ENCODE data around the gene ADAMTSL4. TPM values are rescaled to one million over a fixed set of nuclear protein-coding genes. Genes with fewer than 3 reads are reported as not detected.
"Not testable (repeated sequence)": the region's sequence is repeated elsewhere in the genome, so short reads cannot be mapped to it uniquely, and the experiment has no call there.

The ADAMTSL4 gene
- polyA plus RNA-seq, 3 donors: 12.8 to 17.9 (median 16.9) TPM

DNA sequence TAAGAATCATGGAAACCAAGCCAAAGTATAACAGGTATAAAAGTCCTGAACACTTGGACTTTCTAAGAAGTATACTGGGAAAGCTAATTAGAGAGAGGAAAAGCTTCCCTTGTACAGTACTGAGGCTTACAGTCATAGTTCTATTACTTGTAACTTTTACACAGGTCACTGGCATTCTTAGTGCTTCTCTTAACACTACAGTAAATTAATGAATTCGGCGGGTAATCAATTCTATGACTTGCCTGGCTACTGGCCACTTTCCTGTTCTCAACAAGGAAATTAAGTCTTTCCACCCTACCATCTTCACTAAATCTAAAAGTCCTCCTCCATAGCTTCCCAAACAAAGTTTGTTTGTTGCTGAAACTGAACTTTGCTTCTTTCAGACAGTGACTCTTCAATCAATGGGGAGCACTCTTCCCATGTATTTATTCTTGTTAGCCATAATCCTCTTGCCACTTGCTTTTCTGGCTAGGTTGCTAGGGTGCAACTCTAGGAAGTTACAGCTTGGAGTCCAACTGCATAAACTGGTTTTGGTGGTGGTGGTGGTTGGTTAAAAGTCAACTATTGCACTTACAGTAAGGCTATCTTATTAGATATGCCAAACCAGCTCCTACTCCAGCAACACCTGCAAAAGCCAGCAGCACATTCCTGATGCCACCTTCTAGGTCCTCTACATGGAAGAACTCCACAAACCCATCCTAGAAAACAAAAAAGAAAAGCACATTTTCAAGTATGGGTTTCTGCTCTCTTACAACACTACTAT lies 27.8 kb downstream of the ADAMTSL4 start:
- no peak for DNase-seq (ENCODE audit: extremely low read depth in 1 of 11, low read depth in 9 of 11, low spot score in 4 of 11)

DNA sequence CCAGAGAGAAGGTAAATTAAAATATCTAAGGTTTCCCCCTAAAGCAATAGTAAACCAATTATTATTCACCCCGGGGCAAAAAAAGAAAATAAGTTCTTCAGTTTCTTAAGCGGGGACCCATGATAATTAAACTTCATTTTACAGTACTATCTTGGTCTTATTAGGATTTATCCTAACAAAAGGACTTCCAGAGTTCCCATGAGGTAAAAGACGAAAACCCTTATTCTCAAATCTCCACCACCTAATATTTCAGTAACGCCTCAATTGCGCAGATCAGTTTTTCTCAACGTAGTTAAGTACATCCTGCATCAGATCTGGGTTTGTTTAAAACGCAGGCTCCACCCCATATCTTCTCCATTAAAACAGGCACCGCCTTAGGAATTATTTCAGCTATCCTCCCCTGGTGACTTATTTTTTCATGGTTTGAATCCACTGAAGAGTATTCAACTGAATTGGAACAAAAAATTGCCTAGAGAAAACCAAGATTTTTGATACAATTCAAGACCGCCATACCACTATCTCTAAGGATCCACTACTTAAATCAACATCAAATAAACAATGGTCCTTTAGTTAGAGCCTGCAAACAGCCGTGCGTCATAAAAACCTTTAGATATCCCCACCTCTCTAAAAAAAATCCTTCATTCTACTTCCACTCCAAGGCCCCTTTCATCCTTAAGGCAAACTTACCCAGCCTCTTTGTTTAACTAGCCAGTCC lies 28.5 kb downstream of the ADAMTSL4 start:
- no peak for DNase-seq (ENCODE audit: extremely low read depth in 1 of 11, low read depth in 9 of 11, low spot score in 4 of 11)

DNA sequence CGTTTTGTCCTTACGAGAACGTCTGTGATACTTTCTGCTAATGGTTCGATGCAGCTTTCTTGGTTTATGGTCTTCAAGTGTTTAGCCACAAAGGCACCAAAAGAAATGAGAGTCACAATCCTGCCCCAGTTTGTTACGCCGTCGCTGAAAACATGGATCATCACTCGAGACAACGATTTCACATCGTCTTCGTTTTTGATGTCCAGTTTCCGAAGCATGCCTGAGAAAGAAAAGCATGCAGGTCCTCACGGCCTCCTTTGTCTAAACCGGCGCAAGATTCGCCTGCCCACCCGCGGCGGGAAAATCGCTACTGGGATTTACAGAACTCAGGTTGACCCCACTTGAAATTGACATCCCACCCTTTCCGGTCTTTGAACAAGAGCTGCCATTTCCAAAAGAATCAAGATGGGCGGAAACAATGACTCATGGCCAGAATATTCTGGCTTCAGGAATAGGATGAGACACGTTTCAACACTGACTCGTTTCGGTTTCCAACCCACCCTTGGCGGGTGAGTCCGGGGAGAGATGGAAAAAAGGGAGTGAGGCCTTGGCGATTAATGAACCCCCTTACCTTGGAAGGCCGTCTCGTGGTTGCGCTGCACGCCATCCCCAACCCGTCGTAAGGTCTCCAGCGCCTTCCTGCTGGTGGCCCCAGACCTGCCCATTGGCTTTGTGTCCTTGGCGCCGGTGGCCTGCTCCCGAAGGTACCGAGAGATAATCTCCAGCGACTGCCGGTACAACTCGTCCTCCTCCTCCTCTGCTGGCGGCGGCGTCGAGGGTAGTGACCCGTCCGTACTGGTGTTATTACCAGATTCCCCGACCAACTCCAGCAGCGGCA lies 29.3 kb downstream of the ADAMTSL4 start:
- peak in 7 of 11 donors; percentile 40 to 74 (median 62) for DNase-seq (ENCODE audit: extremely low read depth in 1 of 11, low read depth in 9 of 11, low spot score in 4 of 11)

DNA sequence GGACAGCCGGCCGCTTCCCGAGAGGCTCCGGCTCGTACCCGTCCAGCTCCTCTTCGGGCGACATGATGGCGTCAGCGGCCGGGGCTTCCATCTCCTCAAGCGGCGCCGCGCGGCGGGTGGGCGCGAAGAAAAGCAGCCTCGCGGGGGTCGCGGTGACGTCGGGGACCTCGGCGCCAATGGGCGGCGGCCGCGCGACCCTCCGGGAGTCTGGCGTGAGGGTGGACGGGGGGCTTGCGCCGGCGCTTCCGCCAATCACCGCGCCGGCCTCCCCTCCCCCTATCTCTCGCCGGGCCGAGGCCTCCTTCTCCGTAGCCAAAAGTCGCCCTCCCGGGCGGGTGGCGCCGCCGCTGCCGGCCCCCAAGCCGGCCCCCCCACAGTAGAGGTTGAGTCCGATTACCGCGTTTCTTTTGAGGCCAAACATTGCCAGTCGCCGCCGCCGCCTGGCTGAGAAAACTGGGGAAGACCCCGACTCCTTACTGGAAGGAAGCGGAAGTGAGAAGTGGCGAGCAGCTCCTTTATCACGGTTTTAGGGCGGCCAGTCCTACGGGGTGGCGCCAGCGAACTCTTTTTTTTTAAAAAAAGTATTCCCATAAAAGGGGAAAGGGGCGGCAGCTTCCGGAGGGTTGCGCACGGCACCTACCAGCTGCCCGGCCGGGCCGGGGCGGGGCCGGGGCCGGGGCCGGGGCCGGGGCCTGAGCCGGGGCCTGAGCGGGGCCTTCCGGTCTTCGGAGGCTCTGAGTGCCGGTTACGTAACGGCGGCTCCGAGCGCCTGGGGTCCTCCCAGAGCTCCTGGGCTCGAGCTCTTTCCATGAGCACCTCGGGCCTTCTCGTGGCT lies 30.1 kb downstream of the ADAMTSL4 start, which contains the start of gene MCL1:
Gene MCL1 (minus strand): TSS at position 501 of the 835 bp plus-strand sequence. CDS start 80 bp downstream, at position 421.
- peak in 10 of 11 donors; percentile 80 to 96 (median 92) for DNase-seq (ENCODE audit: extremely low read depth in 1 of 11, low read depth in 9 of 11, low spot score in 4 of 11)

DNA sequence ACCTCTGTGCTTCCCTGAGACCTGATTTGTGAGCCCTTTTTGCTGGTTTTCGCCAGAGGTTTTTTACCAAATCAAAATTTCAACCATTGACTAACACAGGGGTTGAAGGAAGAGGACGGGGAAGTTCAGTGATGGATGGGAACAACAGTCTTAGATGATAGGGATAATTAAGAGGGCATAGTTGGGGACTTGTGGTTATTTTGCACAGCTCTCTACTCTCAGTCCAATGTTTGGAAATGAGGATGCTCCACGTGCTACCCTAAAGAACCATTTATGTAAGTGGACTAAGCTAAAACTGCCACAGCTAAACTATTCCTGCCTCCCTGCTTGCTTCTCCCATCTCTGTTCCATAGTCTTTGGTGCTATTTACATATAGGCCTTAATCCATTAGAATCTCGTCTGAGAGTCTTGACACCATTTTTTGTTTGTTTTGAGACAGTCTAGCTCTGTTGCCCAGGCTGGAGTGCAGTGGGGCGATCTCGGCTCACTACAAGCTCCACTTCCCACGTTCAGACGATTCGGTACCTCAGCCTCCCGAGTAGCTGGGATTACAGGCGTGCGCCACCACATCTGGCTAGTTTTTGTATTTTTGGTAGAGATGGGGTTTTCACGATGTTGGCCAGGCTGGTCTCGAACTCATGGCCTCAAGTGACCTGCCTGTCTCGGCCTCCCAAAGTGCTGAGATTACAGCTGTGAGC lies 30.9 kb downstream of the ADAMTSL4 start:
- no peak for DNase-seq (ENCODE audit: extremely low read depth in 1 of 11, low read depth in 9 of 11, low spot score in 4 of 11)

DNA sequence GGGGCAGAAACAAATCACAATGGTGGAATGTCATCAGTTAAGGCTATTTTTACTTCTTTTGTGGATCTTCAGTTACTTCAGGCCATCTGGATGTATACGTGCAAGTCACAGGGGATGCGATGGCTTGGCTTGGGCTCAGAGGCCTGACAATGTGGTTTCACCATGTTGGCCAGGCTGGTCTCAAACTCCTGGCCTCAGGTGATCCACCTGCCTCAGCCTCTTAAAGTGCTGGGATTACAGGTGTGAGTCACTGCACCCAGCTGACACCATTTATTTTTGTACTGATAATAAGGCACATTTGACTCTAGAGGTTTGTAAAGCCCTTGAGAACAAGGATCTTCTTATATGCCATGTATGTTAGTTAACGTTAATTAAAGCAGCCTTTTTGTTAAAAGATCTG lies 31.8 kb downstream of the ADAMTSL4 start:
- DNase-seq (ENCODE audit: extremely low read depth in 1 of 11, low read depth in 9 of 11, low spot score in 4 of 11): not testable (repeated sequence)

DNA sequence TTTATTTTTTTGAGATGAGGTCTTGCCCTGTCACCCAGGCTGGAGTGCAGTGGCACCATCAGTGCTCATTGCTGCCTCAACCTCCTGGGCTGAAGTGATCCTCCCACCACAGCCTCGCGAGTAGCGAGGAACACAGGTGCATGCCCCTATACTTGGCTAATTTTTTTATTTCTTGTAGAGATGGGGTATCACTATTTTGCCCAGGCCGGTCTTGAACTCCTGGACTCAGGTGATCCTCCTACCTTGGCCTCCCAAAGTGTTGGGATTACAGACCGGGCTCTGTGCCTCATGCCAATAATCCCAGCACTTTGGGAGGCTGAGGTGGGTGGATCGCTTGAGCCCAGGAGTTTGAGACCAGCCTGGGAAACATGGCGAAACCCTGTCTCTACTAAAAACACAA lies 32.2 kb downstream of the ADAMTSL4 start:
- DNase-seq (ENCODE audit: extremely low read depth in 1 of 11, low read depth in 9 of 11, low spot score in 4 of 11): not testable (repeated sequence)

DNA sequence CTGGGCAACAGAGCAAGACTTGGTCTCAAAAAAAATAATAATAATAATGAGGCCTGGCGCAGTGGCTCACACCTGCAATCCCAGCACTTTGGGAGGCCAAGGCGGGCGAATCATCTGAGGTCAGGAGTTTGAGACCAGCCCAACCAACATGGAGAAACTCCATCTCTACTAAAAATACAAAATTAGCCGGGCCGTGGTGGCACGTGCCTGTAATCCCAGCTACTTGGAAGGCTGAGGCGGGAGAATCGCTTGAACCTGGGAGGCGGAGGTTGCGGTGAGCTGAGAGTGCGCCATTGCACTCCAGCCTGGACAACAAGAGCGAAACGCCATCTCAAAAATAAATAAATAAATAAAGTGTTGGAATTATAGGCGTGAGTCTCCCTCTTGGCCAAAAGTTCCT lies 32.8 kb downstream of the ADAMTSL4 start:
- not testable (repeated sequence) for DNase-seq (ENCODE audit: extremely low read depth in 1 of 11, low read depth in 9 of 11, low spot score in 4 of 11)

DNA sequence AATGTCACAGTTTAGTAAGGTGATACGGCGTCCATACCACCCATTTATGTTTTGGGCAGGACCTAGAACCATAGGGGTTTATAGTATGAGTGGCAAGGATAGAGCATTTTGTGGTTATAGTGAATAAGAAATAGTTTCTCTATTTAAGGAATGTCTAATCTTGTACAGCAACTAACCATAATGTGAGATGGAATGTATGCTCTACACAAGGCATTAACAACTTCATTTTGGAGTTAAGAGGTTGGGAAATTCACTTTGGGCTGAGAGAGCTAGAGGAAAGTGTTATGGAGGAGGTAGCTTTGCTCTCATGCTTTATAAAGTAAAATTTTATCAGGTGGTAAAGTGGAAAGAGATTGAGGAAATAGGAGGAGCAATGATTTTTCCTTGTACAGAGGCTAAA lies 33.2 kb downstream of the ADAMTSL4 start:
- DNase-seq (ENCODE audit: extremely low read depth in 1 of 11, low read depth in 9 of 11, low spot score in 4 of 11): no peak

DNA sequence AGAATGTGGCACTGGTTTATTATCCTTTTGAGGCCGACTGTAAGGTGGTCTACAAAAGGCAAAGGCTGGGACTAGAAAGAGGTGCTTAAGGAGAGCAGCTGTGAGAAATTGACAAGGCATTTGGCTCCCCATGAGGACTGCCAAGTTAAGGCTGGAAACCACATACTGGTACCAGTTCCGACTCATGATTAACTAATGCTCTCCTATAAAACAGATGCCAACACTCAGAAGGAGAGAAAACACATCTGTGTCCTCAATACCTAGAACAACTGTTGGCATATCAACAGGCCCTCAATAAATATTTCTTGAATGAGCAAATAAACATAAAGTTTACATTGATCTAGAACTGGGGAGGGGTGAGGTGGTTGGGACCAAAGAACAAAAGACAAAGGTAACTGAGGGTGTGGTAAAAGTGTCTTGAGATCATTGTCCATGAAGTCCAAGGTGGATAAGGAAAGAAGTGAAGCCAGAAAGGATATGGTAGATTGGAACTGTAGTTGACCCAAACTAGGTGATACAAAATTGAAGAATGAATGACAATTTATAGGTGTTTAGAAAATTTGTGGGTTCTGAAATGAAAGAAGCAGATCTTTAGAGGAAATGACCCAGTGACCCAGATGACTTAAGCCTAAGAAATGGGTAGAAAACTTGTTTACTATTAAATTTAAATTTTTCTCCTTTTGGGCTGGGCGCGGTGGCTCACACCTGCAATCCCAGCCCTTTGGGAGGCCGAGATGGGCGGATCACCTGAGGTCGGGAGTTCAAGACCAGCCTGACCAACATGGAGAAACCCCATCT lies 47.1 kb downstream of the ADAMTSL4 start:
- no peak for DNase-seq (ENCODE audit: extremely low read depth in 1 of 11, low read depth in 9 of 11, low spot score in 4 of 11)

DNA sequence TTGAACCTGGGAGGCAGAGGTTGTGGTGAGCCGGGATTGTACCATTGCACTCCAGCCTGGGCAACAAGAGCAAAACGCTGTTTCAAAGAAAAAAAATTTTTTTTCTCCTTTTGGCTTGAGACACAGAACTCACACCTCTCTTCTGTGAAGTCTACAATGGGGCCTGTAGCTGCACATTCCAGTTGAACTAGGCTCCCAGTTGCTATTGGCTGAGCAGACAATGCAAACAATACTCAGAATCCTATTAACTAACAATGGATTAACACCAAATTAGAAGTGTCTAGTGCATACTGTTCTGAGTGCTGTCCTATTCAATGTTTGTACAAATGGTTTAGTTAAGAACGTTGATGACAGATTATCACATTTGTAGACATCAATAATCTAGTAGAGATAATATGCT lies 47.8 kb downstream of the ADAMTSL4 start:
- no peak for DNase-seq (ENCODE audit: extremely low read depth in 1 of 11, low read depth in 9 of 11, low spot score in 4 of 11)

DNA sequence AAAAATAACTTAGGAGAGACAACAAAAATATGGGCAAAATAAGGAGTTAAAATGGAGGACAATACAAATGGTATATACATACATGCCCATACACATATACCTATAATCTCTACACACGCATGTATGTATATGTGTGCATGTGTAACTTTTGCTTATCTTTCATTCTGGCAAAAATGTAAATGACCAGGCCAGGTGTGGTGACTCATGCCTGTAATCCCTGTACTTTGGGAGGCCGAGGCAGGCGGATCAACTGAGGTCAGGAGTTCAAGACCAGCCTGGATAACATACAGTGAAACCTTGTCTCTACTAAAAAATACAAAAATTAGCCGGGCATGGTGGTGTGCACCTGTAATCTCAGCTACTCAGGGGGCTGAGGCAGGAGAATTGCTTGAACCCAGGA lies 49.1 kb downstream of the ADAMTSL4 start:
- DNase-seq (ENCODE audit: extremely low read depth in 1 of 11, low read depth in 9 of 11, low spot score in 4 of 11): not testable (repeated sequence)

DNA sequence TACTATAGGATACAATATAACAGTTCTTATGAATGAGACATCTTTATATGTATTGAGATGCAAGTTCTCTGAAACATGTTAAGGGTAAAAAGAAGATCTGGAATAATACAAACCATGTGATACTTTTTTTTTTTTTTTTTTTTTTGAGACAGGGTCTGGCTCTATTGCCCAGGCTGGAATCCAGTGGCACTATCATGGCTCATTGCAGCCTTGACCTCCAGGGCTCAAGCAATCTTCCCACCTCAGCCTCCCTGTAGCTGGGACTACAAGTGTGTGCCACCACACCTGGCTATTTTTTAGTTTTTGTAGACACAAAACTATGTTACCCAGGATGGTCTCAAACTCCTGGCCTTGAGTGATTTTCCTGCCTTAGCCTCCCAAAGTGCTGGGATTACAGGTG lies 52.3 kb downstream of the ADAMTSL4 start:
- DNase-seq (ENCODE audit: extremely low read depth in 1 of 11, low read depth in 9 of 11, low spot score in 4 of 11): no peak

DNA sequence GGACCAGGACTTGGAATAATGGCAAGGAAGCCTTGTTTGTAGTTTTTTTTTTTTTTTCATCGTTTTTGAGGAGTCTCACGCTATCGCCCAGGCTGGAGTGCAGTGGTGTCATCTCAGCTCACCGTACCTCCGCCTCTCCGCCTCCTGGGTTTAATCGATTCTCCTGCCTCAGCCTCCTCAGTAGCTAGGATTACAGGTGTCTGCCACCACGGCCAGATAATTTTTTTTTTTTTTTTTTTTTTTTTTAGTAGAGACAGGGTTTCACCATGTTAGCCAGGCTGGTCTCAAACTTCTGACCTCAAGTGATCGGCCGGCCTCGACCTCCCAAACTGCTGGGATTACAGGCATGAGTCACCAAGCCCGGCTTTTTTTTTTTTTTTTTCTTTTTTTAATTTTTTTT lies 53.2 kb downstream of the ADAMTSL4 start:
- DNase-seq (ENCODE audit: extremely low read depth in 1 of 11, low read depth in 9 of 11, low spot score in 4 of 11): not testable (repeated sequence)

DNA sequence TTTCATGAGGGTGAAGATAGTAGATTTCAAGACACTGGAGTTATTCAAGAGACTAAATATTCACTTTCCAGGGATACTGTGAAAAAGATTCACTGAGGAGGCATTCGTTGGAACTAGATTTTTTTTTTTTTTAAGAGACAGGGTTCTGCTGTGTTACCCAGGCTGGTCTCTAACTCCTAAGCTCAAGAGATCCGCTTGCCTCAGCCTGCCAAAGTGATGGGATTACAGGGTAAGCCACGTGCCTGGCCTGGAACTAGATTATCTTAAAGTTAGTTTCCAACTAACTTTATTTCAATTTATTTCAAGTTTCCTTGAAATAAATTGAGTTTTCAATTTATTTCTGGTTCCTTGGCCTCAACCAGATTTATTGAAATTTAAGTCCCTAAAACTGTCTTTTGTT lies 54.5 kb downstream of the ADAMTSL4 start:
- no peak for DNase-seq (ENCODE audit: extremely low read depth in 1 of 11, low read depth in 9 of 11, low spot score in 4 of 11)

DNA sequence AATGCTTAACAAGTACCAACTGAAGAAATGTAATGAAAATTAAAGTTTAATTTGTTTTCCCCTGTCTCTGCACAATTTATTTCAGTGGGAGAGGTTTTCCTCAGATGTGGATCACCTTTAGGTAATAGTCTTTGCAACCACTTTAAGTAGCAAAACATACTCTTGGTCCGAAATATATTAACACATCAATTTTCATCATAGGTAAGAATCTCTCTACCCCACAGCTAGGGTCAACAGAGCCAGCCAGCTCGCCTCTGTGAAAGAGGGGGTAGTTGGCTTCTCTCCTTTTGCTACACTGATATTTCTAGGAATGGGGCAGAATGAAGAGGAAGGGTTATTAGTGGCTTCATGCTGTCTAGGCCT lies 55.0 kb downstream of the ADAMTSL4 start:
- DNase-seq (ENCODE audit: extremely low read depth in 1 of 11, low read depth in 9 of 11, low spot score in 4 of 11): no peak

DNA sequence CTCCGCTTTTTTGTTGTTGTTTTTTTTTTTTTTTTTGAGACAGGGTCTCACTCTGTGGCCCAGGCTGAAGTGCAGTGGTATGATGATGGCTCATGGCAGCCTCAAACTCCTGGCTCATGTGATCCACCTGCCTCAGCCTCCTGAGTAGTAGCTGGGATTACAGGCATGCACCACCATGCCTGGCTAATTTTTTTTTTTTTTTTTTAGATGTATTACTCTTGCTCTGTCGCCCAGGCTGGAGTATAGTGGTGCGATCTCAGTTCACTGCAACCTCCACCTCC lies 56.2 kb downstream of the ADAMTSL4 start:
- not testable (repeated sequence) for DNase-seq (ENCODE audit: extremely low read depth in 1 of 11, low read depth in 9 of 11, low spot score in 4 of 11)
